Stimulated activated naive B cell treated with anti-CD40 and anti-IgM and Interleukin-4, amounts not matched to agents 10 μg/mL and 1 μg/mL and 100 μg/mL, for 72 hours (primary cell): Measurements from ENCODE around the gene HARS2.
"Not testable (repeated sequence)": the region's sequence is repeated elsewhere in the genome, so short reads cannot be mapped to it uniquely, and the experiment has no call there.

Experiments used
- ATAC-seq, 2 donors: fragments of 150-1000 bp; cut with Tn5 transposase; replicated peaks; 2 replicates each; pipeline ENCODE4 v1.10.0; 2021; ENCODE audit warnings: moderate library complexity in 1 of 2
- DNase-seq: peaks from one replicate; pipeline ENCODE4 v3.0.0; 2021
- H3K27ac Mint-ChIP-seq: one replicate; pipeline ENCODE4 v1.8.0; 2022; ENCODE audit warnings: mild to moderate bottlenecking, mixed read lengths
- H3K27me3 Mint-ChIP-seq, 2 donors: one replicate each; pipeline ENCODE4 v1.8.0; 2022; ENCODE audit warnings: mixed read lengths in 2 of 2
- H3K36me3 Mint-ChIP-seq, 2 donors: one replicate each; pipeline ENCODE4 v1.8.0; 2022; ENCODE audit warnings: mixed read lengths in 2 of 2, mild to moderate bottlenecking in 1 of 2
- H3K4me1 Mint-ChIP-seq, 2 donors: one replicate each; pipeline ENCODE4 v1.8.0; 2022; ENCODE audit warnings: mixed read lengths in 2 of 2, mild to moderate bottlenecking in 1 of 2
- H3K4me3 Mint-ChIP-seq, 2 donors: one replicate each; pipeline ENCODE4 v1.8.0; 2022; ENCODE audit warnings: mild to moderate bottlenecking in 2 of 2, mixed read lengths in 2 of 2, moderate library complexity in 1 of 2
- H3K9me3 Mint-ChIP-seq, 2 donors: one replicate each; pipeline ENCODE4 v1.8.0; 2022; ENCODE audit warnings: mixed read lengths in 2 of 2, mild to moderate bottlenecking in 1 of 2

Gene HARS2, protein sequence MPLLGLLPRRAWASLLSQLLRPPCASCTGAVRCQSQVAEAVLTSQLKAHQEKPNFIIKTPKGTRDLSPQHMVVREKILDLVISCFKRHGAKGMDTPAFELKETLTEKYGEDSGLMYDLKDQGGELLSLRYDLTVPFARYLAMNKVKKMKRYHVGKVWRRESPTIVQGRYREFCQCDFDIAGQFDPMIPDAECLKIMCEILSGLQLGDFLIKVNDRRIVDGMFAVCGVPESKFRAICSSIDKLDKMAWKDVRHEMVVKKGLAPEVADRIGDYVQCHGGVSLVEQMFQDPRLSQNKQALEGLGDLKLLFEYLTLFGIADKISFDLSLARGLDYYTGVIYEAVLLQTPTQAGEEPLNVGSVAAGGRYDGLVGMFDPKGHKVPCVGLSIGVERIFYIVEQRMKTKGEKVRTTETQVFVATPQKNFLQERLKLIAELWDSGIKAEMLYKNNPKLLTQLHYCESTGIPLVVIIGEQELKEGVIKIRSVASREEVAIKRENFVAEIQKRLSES

DNA sequence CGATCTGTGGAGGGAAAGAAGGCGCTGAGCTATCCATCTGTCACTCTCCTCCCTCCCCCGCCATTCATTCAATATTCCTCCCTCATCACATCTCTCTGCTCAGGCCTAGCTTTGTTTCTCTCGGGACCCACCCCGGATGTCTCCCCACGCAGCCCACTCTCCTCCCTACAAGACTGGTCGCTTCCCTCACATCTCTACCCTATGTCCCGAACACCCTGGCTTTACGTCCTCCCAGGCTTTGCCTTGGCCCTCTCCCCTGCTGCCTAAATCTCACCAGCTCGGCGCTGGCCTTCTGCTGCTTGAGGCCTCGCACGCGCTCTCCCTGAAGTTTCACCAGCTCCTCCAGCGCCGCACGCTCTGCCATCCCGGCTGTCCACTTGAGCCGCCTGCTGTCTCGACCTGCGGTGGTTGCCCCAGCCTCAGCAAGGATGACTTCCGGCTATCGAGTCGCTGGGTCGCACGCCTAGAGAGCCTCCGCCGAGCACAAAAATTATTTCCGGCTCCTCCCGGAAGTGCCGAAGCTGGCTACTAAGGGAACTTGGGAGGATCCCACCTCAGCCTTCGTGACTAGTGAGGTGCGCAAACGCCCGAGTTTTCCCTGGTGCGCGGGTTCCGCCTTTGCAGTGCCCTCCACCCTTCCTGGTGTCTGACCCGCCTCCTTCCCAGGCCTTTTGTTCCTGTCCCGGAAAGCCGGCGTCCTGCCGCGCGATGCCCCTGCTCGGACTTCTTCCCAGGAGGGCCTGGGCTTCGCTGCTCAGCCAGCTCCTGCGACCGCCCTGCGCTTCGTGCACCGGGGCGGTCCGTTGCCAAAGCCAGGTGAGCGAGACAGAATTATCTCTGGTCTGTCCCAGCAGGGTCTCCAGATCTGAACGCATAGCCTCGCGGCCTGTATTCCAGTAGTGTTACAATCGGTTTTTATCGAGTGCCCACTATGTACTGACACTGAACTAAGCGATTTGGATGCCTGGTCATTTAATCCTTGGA, at the start of gene HARS2, which contains the start of gene HARS1:
TSS of gene HARS2 (plus strand) at position 515 of the 984 bp plus-strand sequence. CDS start at position 709, 194 bp downstream.
TSS of gene HARS1 (minus strand) at position 430 of the 984 bp plus-strand sequence. CDS start at position 364, 66 bp downstream.
- H3K9me3 Mint-ChIP-seq: no peaks in the 10 kb centered on the region
- peak; percentile 87 for DNase-seq
- peaks cover 13 to 32% of the 10 kb centered on the region in 2 donors for H3K36me3 Mint-ChIP-seq
- no peaks in the 10 kb centered on the region for H3K27me3 Mint-ChIP-seq
- H3K4me3 Mint-ChIP-seq: peak within 1 kb of the TSS; percentile 94 to 100
- H3K4me1 Mint-ChIP-seq: peaks cover 15 to 17% of the 10 kb centered on the region in 2 donors
- H3K27ac Mint-ChIP-seq: peak within 1 kb of the TSS; percentile 97
- peak; percentile 98 for ATAC-seq

DNA sequence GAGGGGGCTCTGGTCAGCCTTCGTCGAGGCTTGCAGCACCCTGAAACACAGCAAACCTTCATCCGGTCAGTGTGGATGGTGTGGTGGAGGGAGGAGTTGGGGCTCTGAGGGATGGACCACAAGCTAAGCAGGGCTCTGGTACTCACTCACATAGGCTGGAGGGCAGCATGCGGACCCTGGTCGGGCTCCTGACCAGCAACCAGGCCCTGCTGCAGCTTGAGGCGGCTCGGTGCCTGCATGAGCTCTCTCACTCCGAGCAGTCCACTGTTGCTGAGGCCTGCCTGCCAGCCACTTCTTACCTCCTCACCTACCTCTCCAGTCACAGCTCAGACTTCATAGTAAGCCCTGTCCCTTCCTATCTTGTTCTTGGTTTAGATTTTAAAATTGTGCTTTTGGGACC, 49.5 kb upstream of the HARS2 start:
- no peak for DNase-seq
- no peak overlapping the region for H3K4me3 Mint-ChIP-seq
- H3K9me3 Mint-ChIP-seq: no peaks in the 10 kb centered on the region
- ATAC-seq: no peak
- no peak overlapping the region for H3K27ac Mint-ChIP-seq
- H3K27me3 Mint-ChIP-seq: no peaks in the 10 kb centered on the region
- H3K36me3 Mint-ChIP-seq: peaks cover 34 to 36% of the 10 kb centered on the region in 2 donors
- peaks cover 32 to 66% of the 10 kb centered on the region in 2 donors for H3K4me1 Mint-ChIP-seq

DNA sequence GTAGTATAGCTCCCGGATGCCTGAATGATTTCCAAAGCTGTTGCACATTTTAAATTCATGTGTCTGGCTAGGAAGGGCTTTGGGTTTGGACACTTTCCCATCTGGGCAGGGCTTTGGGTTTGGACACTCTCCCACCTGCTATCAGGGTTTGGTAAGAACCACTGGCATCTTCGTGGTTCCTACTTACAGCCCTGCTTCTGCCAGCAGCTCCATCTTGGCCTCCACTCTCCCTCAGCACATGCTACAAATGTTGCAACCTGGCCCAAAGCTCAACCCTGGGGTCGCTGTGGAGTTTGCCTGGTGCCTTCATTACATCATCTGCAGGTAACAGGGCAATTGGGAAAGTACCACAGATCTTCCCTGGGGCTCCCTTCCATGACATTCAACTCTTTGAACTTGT, 48.5 kb upstream of the HARS2 start:
- ATAC-seq (no peak), DNase-seq (no peak)
- Mint-ChIP-seq H3K27ac (no peak overlapping the region), H3K36me3 (peaks cover 36 to 37% of the 10 kb centered on the region in 2 donors), H3K9me3 (no peaks in the 10 kb centered on the region), H3K27me3 (no peaks in the 10 kb centered on the region), H3K4me3 (no peak overlapping the region), H3K4me1 (peaks cover 31 to 66% of the 10 kb centered on the region in 2 donors)

DNA sequence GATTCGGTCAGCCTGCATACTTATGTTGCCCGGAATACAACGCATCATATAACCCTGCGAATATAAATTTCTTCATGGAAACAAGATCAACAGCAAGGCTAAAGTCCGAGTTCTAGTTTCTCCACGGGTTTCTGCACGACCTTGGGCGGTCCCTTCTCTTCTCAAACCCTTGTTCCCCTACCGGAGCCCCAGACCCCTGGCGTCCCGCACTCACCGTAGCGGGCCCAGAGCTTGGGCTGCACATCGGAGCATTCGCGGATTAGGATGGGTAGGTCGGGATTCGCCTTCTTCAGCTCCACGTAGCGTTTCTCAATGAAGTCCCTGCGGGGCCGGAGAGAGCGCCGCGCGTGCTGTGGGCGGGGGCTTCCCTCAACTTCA, 44.2 kb upstream of the HARS2 start:
- Mint-ChIP-seq H3K4me1 (peaks cover 20 to 45% of the 10 kb centered on the region in 2 donors), H3K36me3 (peaks cover 42 to 51% of the 10 kb centered on the region in 2 donors)
- ATAC-seq: peak in 1 of 2 donors; percentile 29

DNA sequence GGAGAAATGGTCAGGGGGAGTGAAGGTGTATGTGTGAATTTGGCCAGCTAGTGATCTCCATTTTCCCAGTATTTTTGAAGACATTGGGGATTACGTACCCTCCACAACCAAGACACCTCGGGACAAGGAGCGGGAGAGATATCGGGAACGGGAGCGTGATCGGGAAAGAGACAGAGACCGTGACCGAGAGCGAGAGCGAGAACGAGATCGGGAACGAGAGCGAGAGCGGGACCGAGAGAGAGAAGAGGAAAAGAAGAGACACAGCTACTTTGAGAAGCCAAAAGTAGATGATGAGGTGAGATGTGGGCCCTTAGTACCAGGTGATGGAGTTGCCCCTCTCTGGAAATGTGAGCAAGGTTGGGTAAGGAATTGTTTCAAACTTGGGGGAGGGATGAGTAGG, 32.4 kb upstream of the HARS2 start:
- Mint-ChIP-seq H3K9me3 (no peaks in the 10 kb centered on the region), H3K4me3 (no peak overlapping the region), H3K4me1 (peaks cover 6 to 16% of the 10 kb centered on the region in 2 donors), H3K27me3 (no peaks in the 10 kb centered on the region), H3K36me3 (peaks cover 46 to 73% of the 10 kb centered on the region in 2 donors), H3K27ac (peak overlapping the region; percentile 14)
- DNase-seq: no peak
- no peak for ATAC-seq

More for the DNA sequence above, 44.2 kb upstream of the HARS2 start:
- Mint-ChIP-seq H3K27ac (peak overlapping the region; percentile 99), H3K27me3 (no peaks in the 10 kb centered on the region), H3K9me3 (no peaks in the 10 kb centered on the region), H3K4me3 (peak overlapping the region; percentile 91 to 100)
- no peak for DNase-seq

DNA sequence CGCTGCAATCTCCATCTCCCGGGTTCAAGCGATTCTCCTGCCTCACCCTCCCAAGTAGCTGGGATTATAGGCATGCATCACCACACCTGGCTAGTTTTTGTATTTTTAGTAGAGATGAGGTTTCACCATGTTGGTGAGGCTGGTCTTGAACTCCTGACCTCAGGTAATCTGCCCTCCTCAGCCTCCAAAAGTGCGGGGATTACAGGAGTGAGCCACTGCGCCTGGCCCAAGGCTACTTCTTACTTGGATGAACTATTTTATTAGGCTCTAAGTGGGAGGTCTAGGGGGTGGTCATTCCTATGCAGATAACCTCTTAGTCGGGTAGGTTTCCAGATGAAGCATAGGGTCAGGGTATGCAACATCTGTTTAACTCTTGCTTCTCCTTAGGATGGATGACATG, 30.9 kb upstream of the HARS2 start:
- not testable (repeated sequence) for DNase-seq, H3K9me3 Mint-ChIP-seq, H3K4me3 Mint-ChIP-seq, H3K27ac Mint-ChIP-seq, ATAC-seq, H3K27me3 Mint-ChIP-seq
- Mint-ChIP-seq H3K36me3 (peaks cover 47 to 70% of the 10 kb centered on the region in 2 donors), H3K4me1 (peaks cover 7 to 24% of the 10 kb centered on the region in 2 donors)

DNA sequence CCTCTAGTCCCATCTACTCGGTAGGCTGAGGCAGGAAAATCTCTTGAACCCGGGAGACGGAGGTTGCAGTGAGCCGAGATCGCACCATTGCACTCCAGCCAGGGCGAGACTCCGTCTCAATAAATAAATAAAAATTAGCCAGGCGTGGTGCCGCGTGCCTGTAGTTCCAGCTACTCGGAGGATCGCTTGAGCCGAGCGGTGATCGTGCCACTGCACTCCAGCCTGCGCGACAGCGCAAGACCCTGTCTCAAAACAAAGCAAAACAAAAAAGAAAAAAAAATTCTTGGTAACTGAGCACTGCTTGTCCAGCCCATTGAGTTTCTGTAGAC, 27.3 kb upstream of the HARS2 start:
- DNase-seq (no peak), ATAC-seq (no peak)
- Mint-ChIP-seq H3K4me3 (peak overlapping the region; percentile 96 to 100), H3K9me3 (no peaks in the 10 kb centered on the region), H3K36me3 (peaks cover 53 to 78% of the 10 kb centered on the region in 2 donors), H3K27ac (peak overlapping the region; percentile 97), H3K27me3 (no peaks in the 10 kb centered on the region), H3K4me1 (peaks cover 25 to 42% of the 10 kb centered on the region in 2 donors)

DNA sequence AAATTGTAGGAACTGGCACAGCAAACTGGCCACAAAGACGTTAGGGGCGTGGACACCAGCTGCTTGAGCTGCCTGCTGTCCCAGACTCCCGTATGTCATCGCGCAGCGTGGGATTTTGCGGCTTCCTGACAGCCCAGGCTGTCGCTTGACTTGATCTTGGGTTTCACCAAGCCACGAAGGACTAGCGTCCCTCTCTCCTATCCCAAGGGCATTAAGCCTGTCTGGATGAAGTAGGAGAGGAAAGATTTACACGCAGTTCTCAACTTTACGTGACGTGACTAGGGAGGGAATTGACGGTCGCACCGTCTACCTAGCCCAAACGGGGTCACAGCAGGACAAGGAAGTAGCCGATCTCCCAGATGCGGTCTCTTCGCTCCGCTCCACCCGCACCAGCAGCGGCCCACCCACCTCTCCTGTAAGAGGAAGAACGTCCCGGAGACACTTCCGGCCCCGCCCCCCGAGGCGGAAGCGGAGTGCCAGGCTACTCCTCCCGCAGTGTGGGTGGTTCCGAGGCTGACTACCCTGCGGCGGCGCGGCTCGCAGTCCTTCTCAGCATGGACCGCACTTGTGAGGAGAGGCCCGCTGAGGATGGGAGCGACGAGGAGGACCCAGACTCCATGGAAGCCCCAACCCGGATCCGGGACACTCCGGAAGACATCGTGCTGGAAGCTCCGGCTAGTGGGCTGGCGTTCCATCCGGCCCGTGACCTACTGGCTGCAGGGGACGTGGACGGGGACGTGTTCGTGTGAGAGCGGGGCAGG, 26.7 kb upstream of the HARS2 start, which contains the start of gene WDR55:
TSS of gene WDR55 (plus strand) at position 546 of the 761 bp plus-strand sequence. CDS start at position 555, 9 bp downstream.
- DNase-seq (peak; percentile 92), ATAC-seq (peak; percentile 96 to 97)
- Mint-ChIP-seq H3K9me3 (no peaks in the 10 kb centered on the region), H3K27ac (peak within 1 kb of the TSS; percentile 97), H3K4me3 (peak within 1 kb of the TSS; percentile 96 to 100), H3K27me3 (no peaks in the 10 kb centered on the region), H3K4me1 (peaks cover 25 to 41% of the 10 kb centered on the region in 2 donors), H3K36me3 (peaks cover 52 to 79% of the 10 kb centered on the region in 2 donors)

DNA sequence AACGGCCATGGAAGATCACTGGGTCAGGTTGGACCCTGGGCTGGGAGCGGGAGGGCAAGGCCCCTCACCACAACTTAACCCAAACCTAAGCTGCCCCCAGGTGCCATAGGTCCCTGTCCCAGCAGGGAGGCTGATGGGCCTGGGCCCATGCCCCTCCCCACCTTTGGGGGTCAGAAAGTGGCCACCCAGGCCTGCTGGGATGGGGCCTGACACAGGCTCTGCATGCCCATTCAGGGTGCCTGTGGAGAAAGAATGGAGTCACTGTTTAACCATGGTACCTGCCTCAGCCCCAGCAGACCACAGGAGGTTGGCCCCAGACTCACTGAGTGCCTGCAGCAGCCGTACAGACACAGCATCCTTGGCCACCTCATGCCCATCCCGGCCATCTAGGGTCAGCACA, 20.2 kb upstream of the HARS2 start:
- H3K27me3 Mint-ChIP-seq, H3K9me3 Mint-ChIP-seq, H3K27ac Mint-ChIP-seq, ATAC-seq, H3K4me3 Mint-ChIP-seq, DNase-seq: not testable (repeated sequence)
- Mint-ChIP-seq H3K36me3 (peaks cover 51 to 76% of the 10 kb centered on the region in 2 donors), H3K4me1 (peaks cover 19 to 20% of the 10 kb centered on the region in 2 donors)

DNA sequence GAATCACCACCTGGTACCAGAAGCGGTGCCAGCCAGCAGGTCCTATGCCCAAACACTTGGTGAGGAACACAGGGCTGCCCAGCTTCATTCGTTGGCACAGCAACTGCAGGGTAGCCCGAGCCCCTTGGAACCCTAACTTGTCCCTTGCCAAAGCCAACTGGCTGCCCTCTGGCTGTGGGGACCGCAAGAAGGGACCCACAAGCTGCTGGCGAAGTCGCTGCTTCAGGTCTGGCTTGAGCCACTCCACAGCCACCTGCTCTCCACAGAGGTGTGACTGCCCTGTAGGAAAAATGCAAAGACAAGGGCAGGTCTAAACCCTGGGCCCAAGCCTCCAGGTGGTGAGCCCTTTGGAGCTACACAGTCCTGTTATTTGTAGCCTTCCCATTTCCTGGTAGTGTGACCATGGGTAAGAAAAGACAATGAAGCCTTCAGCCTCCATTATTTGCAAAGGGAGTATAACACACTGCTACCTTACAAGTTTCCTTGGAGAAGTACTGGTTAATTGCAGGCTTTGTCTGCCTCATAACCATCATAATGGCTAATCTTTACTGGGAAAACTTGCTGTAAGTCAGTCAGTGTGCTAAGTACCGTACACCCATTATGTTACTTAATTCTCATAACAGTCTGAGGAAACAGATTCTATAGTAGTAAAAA, 19.7 kb upstream of the HARS2 start:
- Mint-ChIP-seq H3K27ac (peak overlapping the region; percentile 7), H3K4me3 (no peak overlapping the region), H3K27me3 (no peaks in the 10 kb centered on the region), H3K9me3 (no peaks in the 10 kb centered on the region), H3K36me3 (peaks cover 49 to 74% of the 10 kb centered on the region in 2 donors), H3K4me1 (peaks cover 13 to 16% of the 10 kb centered on the region in 2 donors)
- ATAC-seq (no peak), DNase-seq (no peak)

DNA sequence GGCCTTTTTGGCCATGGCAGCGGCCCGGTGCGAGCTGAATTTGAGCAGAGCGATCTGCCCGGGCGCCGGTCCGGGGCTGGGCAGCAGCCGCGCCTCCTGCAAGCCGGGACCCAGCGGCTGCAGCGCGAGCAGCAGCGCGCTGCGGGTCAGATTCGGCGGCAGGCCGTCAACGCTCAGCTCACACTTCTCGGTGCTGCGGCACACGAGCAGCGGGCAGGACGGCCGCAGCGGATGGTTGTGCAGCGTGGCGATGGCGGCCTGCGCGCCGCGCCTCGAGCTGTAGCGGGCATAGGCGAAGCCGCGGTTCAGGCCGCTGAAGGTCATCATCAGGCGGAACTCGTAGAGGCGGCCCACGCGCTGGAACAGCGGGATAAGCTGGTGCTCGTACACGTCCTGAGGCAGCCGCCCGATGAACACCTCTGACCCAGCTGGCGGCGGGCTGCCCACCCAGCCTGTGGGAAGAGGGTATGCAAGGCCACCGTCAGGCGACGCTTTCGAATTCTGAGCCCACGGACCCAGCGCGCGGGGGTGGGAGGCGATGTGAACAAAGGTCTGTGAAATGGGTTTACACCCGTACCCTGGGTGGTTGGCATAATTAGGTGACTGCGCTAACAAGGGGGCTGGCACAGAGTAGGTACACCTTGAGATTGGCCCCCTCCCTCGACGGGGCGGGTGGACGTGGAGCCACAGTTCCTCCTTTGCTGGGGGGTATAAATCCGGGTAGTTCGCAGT, 18.6 kb upstream of the HARS2 start:
- H3K9me3 Mint-ChIP-seq: no peaks in the 10 kb centered on the region
- peaks cover 49 to 76% of the 10 kb centered on the region in 2 donors for H3K36me3 Mint-ChIP-seq
- no peak overlapping the region for H3K27ac Mint-ChIP-seq
- DNase-seq (no peak), ATAC-seq (peak in 1 of 2 donors; percentile 10)
- peaks cover 3 to 11% of the 10 kb centered on the region in 2 donors for H3K4me1 Mint-ChIP-seq
- H3K27me3 Mint-ChIP-seq: no peaks in the 10 kb centered on the region
- no peak overlapping the region for H3K4me3 Mint-ChIP-seq

DNA sequence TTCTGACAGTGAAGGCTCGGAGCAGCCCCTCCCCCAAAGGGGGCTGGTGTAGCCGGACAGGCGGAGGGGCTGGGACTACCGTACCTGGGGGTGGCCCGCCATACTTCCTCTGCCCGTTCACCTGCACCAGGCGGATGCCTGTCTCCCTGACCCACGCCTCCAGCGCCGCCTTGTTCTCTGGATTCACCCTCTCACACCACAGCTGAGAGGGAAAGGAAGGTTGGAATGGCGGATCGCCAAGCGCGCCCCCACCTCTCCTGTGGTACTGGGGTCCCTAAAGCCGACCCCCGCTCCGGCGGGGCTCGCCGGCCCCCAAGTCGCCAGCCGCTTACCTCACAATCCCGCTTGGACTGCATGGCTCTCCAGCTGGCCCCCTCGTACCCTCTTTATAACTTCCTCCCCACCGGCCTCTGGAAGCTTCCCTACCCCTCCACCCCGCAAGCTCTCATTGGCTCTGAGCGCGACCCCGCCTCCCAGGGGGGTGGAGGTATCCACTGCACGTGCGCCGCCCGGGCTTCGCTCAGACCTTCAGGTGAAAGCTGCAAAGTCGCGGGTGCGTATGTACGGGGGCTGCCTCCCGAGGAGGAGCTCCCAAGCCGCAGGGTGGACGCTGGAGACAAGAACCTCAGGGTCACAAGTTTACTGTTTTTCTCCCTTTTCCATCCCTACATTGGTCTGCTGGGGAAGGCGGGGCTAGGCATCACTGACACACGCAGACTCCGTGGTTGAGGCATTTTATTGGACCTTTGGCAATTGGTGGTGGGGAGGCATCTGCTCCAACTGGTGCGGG, 17.9 kb upstream of the HARS2 start, which contains the start of gene DND1:
TSS of gene DND1 (minus strand) at position 390 of the 790 bp plus-strand sequence. CDS start at position 356, 34 bp downstream.
- H3K27ac Mint-ChIP-seq: peak within 1 kb of the TSS; percentile 56
- DNase-seq (no peak), ATAC-seq (no peak)
- peaks cover 6 to 9% of the 10 kb centered on the region in 2 donors for H3K4me1 Mint-ChIP-seq
- H3K27me3 Mint-ChIP-seq: no peaks in the 10 kb centered on the region
- H3K9me3 Mint-ChIP-seq: no peaks in the 10 kb centered on the region
- H3K4me3 Mint-ChIP-seq: no peak within 1 kb of the TSS
- H3K36me3 Mint-ChIP-seq: peaks cover 49 to 76% of the 10 kb centered on the region in 2 donors
